ENCODE results near the gene GTF3C1.

DNA sequence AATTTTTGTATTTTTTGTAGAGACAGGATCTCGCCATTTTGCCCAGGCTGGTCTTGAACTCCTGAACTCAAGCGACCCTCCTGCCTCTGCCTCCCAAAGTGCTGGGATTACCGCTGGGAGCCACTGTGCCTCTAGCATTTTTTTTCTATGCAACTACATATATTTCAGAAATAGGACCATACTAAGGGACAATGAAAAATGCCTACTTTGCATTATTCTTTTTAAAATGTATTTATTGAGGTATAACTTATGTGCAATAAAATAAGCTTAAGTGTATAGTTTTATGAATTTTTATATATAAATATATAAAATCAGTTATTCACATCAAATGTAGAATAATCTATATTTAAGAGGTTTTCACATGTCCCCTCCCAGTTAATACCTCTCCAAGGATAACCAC is 38.3 kb upstream of the GTF3C1 start:
- no peak for TF ChIP-seq YY1 (IDR thresholded peaks at IDR 0.05)
- no peak for TF ChIP-seq CTCF (IDR thresholded peaks at IDR 0.05; ENCODE audit: low read depth, low read length, missing input control)
- no peak for TF ChIP-seq JUND (IDR thresholded peaks at IDR 0.05)
- TF ChIP-seq, protein P1, sequence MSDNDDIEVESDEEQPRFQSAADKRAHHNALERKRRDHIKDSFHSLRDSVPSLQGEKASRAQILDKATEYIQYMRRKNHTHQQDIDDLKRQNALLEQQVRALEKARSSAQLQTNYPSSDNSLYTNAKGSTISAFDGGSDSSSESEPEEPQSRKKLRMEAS (IDR thresholded peaks at IDR 0.05), result no peak
- TF ChIP-seq, protein P2, sequence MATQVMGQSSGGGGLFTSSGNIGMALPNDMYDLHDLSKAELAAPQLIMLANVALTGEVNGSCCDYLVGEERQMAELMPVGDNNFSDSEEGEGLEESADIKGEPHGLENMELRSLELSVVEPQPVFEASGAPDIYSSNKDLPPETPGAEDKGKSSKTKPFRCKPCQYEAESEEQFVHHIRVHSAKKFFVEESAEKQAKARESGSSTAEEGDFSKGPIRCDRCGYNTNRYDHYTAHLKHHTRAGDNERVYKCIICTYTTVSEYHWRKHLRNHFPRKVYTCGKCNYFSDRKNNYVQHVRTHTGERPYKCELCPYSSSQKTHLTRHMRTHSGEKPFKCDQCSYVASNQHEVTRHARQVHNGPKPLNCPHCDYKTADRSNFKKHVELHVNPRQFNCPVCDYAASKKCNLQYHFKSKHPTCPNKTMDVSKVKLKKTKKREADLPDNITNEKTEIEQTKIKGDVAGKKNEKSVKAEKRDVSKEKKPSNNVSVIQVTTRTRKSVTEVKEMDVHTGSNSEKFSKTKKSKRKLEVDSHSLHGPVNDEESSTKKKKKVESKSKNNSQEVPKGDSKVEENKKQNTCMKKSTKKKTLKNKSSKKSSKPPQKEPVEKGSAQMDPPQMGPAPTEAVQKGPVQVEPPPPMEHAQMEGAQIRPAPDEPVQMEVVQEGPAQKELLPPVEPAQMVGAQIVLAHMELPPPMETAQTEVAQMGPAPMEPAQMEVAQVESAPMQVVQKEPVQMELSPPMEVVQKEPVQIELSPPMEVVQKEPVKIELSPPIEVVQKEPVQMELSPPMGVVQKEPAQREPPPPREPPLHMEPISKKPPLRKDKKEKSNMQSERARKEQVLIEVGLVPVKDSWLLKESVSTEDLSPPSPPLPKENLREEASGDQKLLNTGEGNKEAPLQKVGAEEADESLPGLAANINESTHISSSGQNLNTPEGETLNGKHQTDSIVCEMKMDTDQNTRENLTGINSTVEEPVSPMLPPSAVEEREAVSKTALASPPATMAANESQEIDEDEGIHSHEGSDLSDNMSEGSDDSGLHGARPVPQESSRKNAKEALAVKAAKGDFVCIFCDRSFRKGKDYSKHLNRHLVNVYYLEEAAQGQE (IDR thresholded peaks at IDR 0.05), result no peak
- no peak for TF ChIP-seq TAF1 (conservative IDR thresholded peaks at IDR 0.05)
- TF ChIP-seq FOXA2 (IDR thresholded peaks at IDR 0.05), result no peak
- no peak for TF ChIP-seq NR2F2 (IDR thresholded peaks at IDR 0.05)

All from liver (tissue), 3 donors.